Measurements from ENCODE around the gene ADGB.
"Not testable (repeated sequence)": the region's sequence is repeated elsewhere in the genome, so short reads cannot be mapped to it uniquely, and the experiment has no call there.

The ADGB gene

DNA sequence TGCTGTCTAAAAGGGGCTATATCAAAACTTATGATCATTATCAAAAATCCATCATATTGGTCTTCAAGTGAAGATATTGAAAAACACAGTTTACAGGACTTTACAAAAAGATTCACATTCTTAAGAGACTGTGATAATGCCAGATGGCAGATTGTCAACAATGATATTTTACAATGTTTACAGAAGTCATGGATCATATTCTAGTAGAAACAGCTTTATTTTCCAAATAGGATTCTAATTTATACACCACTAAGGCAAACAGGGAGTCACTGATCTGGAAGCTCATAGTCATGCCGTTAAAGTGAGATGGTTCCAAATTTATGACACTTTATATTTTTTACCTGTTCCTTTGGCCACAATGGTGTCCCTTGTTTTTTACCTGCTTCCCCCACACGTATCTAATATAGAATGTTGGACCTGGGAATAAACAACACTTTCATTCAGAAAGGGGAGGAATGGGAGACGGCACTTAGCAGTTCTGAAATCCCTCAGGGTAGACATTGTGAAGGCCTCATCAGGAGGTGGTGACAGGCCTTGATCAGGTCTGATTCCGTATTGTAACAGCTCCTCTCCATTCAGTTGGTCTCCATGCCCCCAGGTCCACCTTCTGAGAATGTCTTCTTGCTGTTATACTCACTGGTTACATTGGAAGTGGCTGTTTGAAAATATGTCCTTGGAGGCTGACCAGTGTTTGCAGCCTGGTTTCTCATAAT, 228.6 kb downstream of the ADGB start:
- no peaks in the 10 kb centered on the region for H3K27me3 ChIP-seq (ENCODE audit: insufficient read depth, low read length)
- no peaks in the 10 kb centered on the region for H3K4me1 ChIP-seq (ENCODE audit: insufficient read depth, low read length)
- no peak overlapping the region for H3K4me3 ChIP-seq (ENCODE audit: low read length)
- no peaks in the 10 kb centered on the region for H3K36me3 ChIP-seq (ENCODE audit: insufficient read depth, low read length)
- no peaks in the 10 kb centered on the region for H3K9me3 ChIP-seq (ENCODE audit: low read length)
- no peak overlapping the region for H2AFZ ChIP-seq (ENCODE audit: low read depth, low read length)

DNA sequence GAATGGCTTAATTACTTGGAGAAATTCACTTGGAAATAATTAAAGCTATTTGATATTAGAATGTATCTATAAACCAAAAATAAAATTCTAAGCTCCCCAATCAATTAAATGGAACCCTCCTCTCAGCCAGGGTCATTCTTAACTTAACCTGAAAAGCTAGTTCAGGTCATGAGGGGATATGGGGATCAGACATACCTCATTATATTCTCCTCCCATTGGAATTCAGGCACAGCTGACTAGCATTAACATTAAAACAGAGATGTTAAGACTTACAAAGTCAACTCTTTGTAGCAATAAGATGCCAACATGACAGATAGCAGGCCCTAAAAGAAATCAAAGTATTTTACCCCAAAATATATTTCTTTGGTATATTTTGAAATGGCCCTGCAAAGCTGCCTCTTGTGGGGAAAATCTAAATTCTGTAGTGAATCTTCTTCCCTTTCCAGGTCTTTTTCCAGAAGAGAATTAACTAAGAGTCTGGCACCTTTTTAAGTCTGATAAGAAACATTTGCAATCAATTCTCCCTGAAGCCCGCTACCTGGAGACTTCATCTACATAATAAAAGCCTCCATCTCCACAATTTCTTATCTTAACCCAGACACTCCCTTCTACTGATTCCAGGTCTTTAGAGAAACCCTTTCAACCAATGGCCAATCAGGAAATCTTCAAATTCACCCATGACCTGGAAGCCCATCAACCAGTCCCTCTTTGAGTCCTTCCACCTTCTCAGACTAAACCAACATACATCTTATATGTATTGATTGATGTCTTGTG, 231.2 kb downstream of the ADGB start:
- Histone ChIP-seq H3K36me3 (ENCODE audit: insufficient read depth, low read length) (no peaks in the 10 kb centered on the region), H2AFZ (ENCODE audit: low read depth, low read length) (no peak overlapping the region), H3K27me3 (ENCODE audit: insufficient read depth, low read length) (no peaks in the 10 kb centered on the region), H3K9me3 (ENCODE audit: low read length) (no peaks in the 10 kb centered on the region), H3K4me1 (ENCODE audit: insufficient read depth, low read length) (no peaks in the 10 kb centered on the region), H3K4me3 (ENCODE audit: low read length) (no peak overlapping the region)

DNA sequence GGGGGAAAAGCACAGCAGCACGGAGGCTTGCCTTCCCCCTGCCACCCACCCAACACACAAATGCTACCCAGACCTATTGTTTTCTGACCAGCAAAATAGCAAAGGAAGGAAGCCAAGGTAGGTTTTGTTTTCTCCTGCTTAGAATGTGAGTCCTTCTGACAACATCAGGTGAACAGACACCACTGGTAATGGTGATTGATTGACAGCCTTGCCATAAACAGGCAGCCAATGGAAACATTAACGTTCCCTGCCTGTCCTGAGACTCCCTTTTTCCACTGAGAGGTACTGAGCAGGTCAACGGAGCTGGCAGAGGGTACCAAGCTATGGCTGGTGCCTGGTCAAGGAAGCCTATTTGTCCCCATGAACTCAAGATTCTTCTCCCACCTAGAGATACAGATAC, 234.4 kb downstream of the ADGB start:
- H3K9me3 ChIP-seq (ENCODE audit: low read length) = no peaks in the 10 kb centered on the region
- no peaks in the 10 kb centered on the region for H3K4me1 ChIP-seq (ENCODE audit: insufficient read depth, low read length)
- no peak overlapping the region for H3K4me3 ChIP-seq (ENCODE audit: low read length)
- no peaks in the 10 kb centered on the region for H3K36me3 ChIP-seq (ENCODE audit: insufficient read depth, low read length)
- H3K27me3 ChIP-seq (ENCODE audit: insufficient read depth, low read length) = no peaks in the 10 kb centered on the region
- no peak overlapping the region for H2AFZ ChIP-seq (ENCODE audit: low read depth, low read length)

DNA sequence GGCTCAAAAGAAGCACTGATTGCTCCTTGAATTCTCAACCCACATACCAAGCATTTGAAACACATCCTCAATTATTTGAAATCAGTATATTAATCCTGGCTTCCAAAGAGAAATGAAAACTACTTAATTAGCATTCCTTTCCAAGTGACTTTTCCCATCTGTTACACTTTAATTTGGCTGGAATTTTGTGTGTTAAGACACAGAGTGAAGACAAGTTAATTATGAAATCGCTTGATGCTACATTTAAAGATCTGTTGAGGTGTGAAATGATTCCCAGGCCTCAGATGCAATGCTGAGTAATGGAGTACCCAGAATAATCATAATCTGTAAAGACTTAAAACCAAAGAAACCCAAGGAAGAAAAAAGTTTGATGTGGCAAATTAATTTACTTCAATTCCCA, 241.4 kb downstream of the ADGB start:
- no peaks in the 10 kb centered on the region for H3K36me3 ChIP-seq (ENCODE audit: insufficient read depth, low read length)
- H3K9me3 ChIP-seq (ENCODE audit: low read length) = no peaks in the 10 kb centered on the region
- H3K27me3 ChIP-seq (ENCODE audit: insufficient read depth, low read length) = no peaks in the 10 kb centered on the region
- H3K4me3 ChIP-seq (ENCODE audit: low read length) = no peak overlapping the region
- H3K4me1 ChIP-seq (ENCODE audit: insufficient read depth, low read length) = peaks cover 6% of the 10 kb centered on the region
- H2AFZ ChIP-seq (ENCODE audit: low read depth, low read length) = no peak overlapping the region

DNA sequence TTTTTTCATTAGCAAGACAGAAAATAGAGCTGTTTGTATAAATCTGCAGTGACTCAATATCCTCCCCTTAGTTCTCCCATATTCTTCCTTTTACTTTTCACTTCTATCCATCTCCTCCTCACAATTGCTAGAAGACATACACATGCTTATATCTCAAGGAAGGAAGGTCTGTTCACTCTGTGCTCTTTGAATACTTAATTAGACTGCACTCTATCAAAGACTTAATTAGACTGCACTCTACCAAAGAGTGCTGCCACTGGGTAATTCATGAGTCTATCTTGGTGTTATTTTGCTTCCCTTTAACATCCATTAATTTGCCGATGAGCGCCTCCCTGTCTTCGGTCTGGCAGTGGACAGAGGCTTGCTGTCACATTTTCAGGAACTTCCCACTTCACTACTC, 241.9 kb downstream of the ADGB start:
- no peaks in the 10 kb centered on the region for H3K27me3 ChIP-seq (ENCODE audit: insufficient read depth, low read length)
- no peaks in the 10 kb centered on the region for H3K9me3 ChIP-seq (ENCODE audit: low read length)
- no peak overlapping the region for H2AFZ ChIP-seq (ENCODE audit: low read depth, low read length)
- H3K4me3 ChIP-seq (ENCODE audit: low read length) = no peak overlapping the region
- H3K4me1 ChIP-seq (ENCODE audit: insufficient read depth, low read length) = peaks cover 6% of the 10 kb centered on the region
- H3K36me3 ChIP-seq (ENCODE audit: insufficient read depth, low read length) = no peaks in the 10 kb centered on the region

DNA sequence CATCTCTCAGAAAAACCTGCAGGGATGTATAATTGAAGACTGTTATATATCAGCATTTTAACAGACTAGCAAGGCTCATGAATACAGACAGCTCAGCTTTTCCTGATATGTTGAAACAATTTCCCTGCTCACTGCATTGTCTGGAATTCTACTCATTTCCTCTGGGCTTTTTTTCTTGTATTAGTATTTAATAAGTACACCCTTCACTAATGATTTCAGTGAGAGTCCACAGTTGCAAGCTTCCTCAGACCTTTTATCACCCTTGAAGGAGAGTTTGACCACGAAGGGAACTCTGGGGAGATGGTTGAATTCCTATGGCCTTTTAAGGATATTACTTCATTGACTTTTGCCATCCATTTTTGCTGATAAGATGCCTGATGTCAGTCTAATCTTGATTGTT, 248.7 kb downstream of the ADGB start:
- H3K9me3 ChIP-seq (ENCODE audit: low read length) = no peaks in the 10 kb centered on the region
- H3K36me3 ChIP-seq (ENCODE audit: insufficient read depth, low read length) = no peaks in the 10 kb centered on the region
- H3K4me1 ChIP-seq (ENCODE audit: insufficient read depth, low read length) = peaks cover 5% of the 10 kb centered on the region
- H2AFZ ChIP-seq (ENCODE audit: low read depth, low read length) = no peak overlapping the region
- H3K27me3 ChIP-seq (ENCODE audit: insufficient read depth, low read length) = no peaks in the 10 kb centered on the region
- no peak overlapping the region for H3K4me3 ChIP-seq (ENCODE audit: low read length)

DNA sequence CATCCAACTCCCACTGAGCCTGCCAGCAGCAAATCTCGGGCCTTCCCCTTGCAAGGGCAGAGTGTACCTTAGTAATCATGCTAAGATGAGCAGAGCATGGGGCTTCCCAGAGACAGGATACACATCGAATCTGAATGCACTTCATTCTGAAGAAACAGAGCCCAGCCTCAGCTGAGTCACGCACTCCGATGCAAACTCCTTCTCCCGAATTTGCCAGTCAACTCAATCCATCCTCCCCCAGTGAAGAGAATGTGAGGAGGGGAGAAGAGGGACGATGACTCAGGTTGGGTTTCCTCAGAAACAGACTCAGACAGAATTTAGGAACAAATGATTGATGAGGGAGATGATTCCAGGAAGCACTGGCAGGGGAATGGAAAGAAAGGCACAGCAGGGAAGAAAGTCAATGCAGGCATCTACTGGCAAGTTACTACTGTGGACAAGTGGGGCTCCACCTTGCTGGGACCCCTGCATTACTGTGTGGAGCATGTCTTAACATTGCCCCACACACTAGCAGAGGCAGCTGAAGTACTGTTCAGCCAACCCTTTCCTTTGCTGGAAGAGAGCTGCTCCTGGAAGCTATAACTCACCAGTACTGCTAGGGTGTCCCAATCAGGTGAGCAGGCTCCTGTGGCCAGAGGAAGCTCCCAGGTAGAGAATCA, 251.6 kb downstream of the ADGB start:
- H3K4me1 ChIP-seq (ENCODE audit: insufficient read depth, low read length) = peaks cover 5% of the 10 kb centered on the region
- H3K36me3 ChIP-seq (ENCODE audit: insufficient read depth, low read length) = no peaks in the 10 kb centered on the region
- no peak overlapping the region for H2AFZ ChIP-seq (ENCODE audit: low read depth, low read length)
- H3K4me3 ChIP-seq (ENCODE audit: low read length) = no peak overlapping the region
- H3K9me3 ChIP-seq (ENCODE audit: low read length) = no peaks in the 10 kb centered on the region
- no peaks in the 10 kb centered on the region for H3K27me3 ChIP-seq (ENCODE audit: insufficient read depth, low read length)

DNA sequence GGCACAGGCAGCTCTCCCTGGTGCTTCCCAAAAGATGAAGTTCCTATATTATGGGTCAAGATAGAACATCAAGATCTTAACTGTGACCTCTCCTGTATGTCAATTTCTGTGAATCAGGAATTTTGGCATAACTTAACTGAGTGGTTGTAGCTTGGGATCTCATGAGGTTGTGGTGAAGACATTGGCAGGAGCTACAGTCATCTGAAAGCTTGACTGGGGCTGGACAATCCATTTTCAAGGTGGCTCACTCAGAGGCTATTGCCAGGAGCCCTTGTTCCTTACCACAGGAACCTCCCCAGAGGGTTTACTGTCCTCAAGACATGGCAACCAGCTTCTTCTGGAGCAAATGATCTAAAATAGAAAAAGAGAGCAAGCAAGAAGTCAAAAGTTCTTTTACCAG, 252.2 kb downstream of the ADGB start:
- Histone ChIP-seq H3K4me3 (ENCODE audit: low read length) (no peak overlapping the region), H2AFZ (ENCODE audit: low read depth, low read length) (no peak overlapping the region), H3K36me3 (ENCODE audit: insufficient read depth, low read length) (no peaks in the 10 kb centered on the region), H3K27me3 (ENCODE audit: insufficient read depth, low read length) (no peaks in the 10 kb centered on the region), H3K4me1 (ENCODE audit: insufficient read depth, low read length) (peaks cover 5% of the 10 kb centered on the region), H3K9me3 (ENCODE audit: low read length) (no peaks in the 10 kb centered on the region)

DNA sequence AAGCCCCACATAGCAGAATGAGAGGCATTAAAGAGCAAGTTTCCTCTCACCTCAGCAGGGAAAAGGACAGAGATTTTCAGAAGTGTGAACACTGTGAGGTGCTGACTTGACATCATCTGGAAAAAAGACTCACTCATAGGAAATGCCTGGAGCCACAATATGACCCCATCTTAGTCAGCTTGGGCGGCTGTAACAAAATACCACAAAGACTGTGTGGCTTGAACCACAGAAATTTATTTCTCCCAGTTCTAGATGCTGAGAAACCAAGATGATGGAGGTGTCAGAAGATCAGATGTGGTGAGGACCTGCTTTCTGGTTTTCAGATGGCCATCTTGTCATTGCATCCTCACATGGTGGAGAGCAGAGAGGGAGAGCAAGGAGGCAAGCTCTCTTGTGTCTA, 253.1 kb downstream of the ADGB start:
- no peaks in the 10 kb centered on the region for H3K27me3 ChIP-seq (ENCODE audit: insufficient read depth, low read length)

DNA sequence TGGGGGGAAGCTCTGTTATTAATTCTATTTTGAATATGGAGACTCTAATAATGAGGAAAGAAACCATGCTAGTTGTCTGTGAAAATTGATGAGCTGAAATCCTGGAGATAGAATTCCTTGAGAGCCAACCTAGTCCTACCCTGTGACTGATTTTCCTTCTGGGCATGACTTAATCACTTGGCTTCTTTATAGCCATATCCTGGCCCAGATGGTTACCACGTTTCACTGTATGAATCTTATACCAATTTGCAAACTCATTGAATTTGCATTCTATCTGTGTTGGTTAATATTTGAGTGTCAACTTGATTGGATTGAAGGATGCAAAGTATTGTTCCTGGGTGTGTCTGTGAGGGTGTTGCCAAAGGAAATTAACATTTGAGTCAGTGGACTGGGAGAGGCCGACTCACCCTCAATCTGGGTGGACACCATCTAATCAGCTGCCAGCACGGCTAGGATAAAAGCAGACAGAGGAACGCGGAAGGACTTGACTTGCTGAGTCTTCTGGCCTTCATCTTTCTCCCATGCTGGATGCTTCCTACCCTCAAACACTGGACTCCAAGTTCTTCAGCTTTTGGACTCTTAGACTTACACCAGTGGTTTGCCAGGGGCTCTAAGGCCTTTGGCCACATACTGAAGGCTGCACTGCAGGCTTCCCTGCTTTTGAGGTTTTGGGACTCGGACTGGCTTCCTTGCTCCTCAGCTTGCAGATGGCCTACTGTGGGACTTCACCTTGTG, 255.9 kb downstream of the ADGB start:
- not testable (repeated sequence) for H3K4me1 ChIP-seq (ENCODE audit: insufficient read depth, low read length); H2AFZ ChIP-seq (ENCODE audit: low read depth, low read length); H3K27me3 ChIP-seq (ENCODE audit: insufficient read depth, low read length); H3K9me3 ChIP-seq (ENCODE audit: low read length); H3K4me3 ChIP-seq (ENCODE audit: low read length); H3K36me3 ChIP-seq (ENCODE audit: insufficient read depth, low read length)

More for the DNA sequence above, 253.1 kb downstream of the ADGB start:
- H2AFZ ChIP-seq (ENCODE audit: low read depth, low read length) = no peak overlapping the region
- no peak overlapping the region for H3K4me3 ChIP-seq (ENCODE audit: low read length)
- no peaks in the 10 kb centered on the region for H3K36me3 ChIP-seq (ENCODE audit: insufficient read depth, low read length)
- H3K9me3 ChIP-seq (ENCODE audit: low read length) = no peaks in the 10 kb centered on the region
- H3K4me1 ChIP-seq (ENCODE audit: insufficient read depth, low read length) = peaks cover 5% of the 10 kb centered on the region

DNA sequence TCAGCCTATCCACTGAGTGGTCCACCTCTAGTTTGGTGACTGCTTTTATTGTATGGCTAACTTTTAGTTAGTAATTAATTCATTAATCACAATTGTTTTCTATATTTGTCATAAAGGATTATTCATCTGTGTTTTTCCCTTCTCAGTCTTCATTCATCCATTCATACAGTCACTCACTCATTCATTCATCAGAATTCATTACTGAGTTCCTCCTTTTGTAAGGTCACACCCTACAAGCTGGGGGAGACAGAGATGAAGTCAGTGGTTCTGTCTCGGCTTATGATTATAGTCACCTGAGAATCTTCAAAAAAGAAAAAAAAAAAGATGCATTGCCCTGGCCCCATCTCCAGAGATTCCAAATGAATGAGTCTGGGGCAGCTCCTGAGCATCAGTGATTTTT, 257.1 kb downstream of the ADGB start:
- H3K4me1 ChIP-seq (ENCODE audit: insufficient read depth, low read length) = peaks cover 4% of the 10 kb centered on the region
- H3K27me3 ChIP-seq (ENCODE audit: insufficient read depth, low read length) = peaks cover 3% of the 10 kb centered on the region
- H3K36me3 ChIP-seq (ENCODE audit: insufficient read depth, low read length) = no peaks in the 10 kb centered on the region
- H2AFZ ChIP-seq (ENCODE audit: low read depth, low read length) = no peak overlapping the region
- H3K4me3 ChIP-seq (ENCODE audit: low read length) = no peak overlapping the region
- no peaks in the 10 kb centered on the region for H3K9me3 ChIP-seq (ENCODE audit: low read length)

DNA sequence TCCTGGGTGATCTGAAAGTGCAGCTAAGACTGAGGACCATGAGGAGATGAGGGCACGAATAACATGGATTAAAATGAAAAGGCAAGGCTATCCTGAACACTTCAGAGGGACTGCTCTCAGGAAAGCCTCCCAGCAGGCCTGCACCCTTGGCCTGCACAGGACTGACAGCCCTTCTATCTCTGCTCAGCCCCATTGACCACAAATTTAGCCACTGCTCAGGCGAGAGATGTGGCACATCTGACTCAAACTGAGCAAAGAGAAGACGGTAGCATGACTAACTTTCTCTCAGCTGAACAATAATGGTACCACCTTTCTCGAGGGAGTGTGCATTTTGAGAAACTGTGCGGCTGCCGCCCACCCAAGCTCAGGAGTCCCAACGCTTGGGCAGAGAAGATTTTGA, 257.5 kb downstream of the ADGB start:
- Histone ChIP-seq H3K4me3 (ENCODE audit: low read length) (no peak overlapping the region), H3K27me3 (ENCODE audit: insufficient read depth, low read length) (peaks cover 3% of the 10 kb centered on the region), H3K36me3 (ENCODE audit: insufficient read depth, low read length) (no peaks in the 10 kb centered on the region), H3K4me1 (ENCODE audit: insufficient read depth, low read length) (peaks cover 4% of the 10 kb centered on the region), H3K9me3 (ENCODE audit: low read length) (no peaks in the 10 kb centered on the region), H2AFZ (ENCODE audit: low read depth, low read length) (no peak overlapping the region)

Data from neuron (in vitro differentiated cells).